Amygdala (tissue), 56 donors: ENCODE data around the gene DNAH1.

Source experiments
- DNase-seq, 56 donors: peaks; one replicate each; lab custom pipeline; 2025; lab: John Stamatoyannopoulos, UW

The DNAH1 gene

DNA sequence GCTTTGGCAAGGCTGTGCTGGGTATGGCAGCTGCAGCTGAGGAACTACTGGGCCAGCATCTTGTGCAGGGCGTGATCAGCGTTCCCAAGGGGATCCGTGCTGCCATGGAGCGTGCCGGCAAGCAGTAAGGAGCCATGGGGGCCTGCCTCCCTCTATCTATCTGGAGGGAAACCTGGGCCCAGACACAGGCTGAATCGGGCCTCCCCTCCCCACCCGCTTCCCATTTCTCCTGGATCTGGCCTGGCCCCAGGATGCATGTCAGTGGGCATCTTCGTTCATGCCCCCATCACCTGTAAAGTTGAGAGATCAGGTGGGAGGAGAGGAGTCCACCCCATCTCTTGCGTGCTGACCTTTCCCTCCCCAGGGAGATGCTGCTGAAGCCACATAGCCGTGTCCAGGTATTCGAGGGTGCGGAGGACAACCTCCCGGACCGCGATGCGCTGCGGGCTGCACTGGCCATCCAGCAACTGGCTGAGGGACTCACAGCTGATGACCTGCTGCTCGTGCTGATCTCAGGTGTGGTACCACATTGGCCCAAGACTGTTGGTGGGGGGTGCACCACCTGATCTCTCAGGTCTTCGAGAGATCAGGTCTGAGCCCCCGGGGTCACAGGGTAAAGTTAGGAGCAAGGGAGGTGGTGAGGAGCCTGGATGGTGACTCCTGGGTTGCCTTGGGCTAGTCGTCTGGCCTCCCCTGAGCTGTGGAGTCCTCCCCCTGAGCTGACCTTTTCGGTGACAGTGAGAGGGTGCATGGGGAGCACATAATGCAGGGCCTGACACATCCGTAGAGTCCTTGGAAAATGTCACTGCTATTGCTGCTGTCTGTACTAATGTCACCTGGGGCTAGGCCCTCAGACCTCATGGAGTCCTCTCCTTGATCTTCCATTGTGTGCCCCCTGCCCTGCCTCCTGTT, 25.3 kb upstream of the DNAH1 start:
- no peak for DNase-seq

DNA sequence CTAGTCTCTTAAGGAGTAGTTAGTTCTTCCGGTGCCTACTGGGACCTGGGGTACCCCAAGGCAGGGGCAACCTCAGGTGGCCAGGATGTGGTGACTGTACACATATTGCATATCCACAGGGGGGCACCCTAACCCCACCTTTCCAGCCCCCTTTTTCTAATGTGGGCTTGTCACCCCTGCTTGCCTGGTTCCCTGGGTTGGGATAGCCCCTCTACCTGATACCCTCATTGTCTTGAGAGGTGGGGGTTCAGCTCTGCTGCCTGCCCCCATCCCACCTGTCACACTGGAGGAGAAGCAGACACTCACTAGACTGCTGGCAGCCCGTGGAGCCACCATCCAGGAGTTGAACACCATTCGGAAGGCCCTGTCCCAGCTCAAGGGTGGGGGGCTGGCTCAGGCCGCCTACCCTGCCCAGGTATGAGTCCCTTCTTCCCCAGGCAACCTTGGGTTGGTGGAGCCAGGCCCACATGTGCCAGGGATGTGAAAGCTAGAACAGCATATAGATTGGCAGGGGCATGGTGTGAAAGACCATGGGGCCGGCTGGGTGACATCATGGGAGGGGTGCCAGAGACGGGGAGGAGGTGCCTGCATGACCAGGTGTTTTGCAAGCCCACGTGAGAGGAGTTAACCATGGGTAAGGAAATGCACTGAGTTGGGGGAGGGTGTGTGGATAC, 24.5 kb upstream of the DNAH1 start:
- DNase-seq: peak in 7 of 56 donors; percentile 3 to 35 (median 16)

DNA sequence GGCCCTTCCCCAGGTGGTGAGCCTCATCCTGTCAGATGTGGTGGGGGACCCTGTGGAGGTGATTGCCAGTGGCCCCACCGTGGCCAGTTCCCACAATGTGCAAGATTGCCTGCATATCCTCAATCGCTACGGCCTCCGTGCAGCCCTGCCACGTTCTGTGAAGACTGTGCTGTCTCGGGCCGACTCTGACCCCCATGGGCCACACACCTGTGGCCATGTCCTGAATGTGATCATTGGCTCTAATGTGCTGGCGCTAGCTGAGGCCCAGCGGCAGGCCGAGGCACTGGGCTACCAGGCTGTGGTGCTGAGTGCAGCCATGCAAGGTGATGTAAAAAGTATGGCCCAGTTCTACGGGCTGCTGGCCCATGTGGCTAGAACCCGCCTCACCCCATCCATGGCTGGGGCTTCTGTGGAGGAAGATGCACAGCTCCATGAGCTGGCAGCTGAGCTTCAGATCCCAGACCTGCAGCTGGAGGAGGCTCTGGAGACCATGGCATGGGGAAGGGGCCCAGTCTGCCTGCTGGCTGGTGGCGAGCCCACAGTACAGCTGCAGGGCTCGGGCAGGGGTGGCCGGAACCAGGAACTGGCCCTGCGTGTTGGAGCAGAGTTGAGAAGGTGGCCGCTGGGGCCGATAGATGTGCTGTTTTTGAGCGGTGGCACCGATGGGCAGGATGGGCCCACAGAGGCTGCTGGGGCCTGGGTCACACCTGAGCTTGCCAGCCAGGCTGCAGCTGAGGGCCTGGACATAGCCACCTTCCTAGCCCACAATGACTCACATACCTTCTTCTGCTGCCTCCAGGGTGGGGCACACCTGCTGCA, 23.7 kb upstream of the DNAH1 start:
- DNase-seq: no peak

DNA sequence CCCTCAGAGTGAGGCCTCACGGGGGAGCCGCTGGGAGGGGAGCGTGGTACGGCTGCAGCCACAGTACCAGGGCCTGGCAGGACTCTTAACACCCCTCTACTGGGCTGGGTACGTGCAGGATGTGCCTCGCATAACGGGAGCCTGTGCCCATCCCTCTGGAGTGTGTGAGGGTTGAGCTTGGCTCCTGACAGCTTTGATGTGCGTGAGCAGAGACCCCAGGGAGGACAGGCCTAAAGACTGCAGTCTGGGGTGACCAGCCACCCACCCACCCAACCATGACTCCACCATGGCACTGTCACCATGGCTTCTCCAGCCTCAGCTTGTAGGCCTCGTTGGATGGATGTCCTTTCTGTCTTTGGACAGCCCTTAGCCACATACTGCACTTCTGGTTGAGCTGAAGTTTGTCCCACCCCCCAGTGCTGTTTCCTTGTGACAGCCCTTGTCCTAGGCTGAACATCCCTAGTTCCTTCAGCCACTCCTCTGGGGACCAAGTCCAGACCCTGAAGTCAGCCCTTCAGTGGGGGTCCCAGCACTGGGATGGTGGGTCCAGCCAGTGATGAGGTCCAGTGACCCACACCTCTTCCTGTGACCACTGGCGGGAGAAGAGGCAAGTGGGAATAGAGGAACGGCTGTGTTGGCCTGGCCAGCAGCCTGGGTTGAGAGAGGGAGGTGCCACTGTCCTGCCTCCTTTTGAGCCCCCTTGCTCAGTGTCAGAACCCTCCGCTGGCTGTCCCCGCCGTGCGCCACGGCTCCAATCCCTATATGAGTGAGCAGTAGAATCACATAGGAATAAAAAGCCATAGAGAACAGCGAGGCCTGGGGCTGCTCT, 22.4 kb upstream of the DNAH1 start:
- no peak for DNase-seq

DNA sequence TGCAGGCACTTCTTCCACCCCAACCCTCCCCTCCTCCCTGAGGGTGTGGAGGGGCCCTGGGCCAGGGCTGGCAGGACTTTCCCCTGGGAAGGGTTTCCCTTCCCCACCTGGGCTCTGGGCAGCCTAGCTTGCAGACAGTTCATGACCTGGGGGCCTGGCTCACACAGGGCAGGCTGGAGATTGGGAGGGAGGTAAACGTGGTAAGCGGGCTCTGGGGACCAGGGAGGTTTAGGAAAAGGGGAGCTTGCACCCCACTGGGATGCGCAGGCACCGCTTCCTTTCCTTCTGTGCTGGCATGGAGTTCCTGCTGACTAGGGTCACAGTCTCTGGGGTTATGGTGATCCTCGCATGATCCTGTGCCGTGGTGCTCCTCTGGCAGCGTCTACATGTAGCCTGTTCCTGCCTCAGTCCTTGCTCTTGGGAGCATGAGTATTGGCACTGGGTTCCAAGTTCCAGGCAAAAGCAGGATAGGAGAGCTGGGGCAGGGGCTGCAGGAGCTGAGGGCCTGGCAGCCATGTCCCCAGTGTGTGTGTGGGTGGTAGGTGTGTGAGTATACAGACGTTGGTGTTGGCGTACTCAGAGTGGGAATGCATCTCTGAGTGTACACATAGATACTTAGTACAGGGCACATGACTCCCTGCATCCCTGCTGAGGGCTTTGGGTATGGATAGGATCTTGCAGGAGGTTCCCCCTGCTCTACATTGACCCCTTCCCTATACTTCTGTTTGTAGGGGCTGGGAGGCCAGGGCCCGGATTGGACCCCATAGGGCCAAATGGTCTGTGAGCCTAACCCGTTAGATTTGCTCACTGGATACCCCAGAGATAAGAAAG, 21.6 kb upstream of the DNAH1 start:
- DNase-seq: no peak

DNA sequence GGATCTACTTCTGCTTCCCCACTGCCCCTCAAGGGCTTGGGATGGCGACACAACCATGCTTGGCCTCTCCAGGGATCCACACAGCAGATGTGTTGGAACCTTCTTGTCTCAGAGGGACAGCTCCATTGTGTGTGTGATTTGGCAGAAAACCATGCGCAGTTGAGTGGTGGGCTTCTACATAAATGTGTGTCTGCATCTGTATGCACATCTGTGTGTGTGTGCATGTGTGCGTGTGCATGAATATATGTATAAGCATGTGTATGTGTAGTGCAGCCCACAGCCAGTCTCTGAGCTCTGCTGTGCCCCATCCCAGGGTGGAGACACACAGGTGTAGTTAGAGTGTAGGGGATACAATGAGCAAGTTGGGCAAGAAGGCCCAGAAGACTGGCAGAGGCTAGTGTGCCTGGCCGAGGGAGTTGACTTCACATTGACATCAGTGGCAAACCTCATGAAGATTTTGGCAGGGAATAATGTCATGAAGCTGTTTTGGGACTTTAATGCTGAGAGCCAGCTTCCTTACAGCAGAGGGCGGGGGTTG, 20.4 kb upstream of the DNAH1 start:
- no peak for DNase-seq

DNA sequence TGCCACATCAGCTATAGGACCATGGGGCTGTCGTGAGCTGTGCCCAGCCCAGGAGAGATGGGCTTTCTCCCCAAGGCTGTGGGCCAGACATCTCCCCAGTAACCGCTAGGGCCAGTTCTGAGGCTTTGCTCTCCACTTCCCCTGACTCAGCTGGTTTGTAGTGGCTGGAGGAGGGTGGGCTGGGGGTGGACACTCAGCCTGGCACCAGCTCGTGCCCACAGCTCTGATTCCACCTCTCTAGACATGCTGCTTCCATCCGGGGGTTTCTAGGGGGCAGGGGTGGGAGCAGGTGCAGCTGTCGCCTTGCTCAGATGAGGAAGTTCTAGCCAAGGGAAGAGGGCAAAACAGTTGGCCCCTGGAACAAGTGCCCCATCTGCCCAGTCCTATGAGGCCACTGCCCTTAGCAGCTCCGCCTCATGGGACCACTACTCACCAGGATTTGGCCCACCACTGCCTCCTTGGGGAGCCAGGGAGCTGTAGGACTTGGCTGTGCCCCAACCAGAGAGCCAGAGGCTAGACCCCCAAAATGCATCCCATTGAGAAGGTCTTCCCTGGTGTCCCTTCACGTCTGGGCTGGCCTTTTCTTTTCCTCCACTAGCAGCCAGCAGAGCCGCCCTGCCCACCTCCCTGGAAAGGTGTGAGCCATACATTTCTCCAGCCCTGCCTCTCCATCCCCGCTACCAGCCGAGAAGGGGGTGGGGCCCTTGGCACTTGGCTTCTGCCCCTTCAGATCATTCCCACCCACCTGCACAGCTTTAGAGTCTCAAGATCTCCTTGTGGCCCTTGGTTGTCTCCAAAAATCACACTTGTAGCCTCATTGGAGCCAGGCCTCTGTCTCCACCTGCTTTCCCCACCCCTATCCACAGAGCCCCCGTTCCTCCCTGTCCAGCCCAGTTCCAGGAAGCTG, 18.6 kb upstream of the DNAH1 start:
- no peak for DNase-seq

DNA sequence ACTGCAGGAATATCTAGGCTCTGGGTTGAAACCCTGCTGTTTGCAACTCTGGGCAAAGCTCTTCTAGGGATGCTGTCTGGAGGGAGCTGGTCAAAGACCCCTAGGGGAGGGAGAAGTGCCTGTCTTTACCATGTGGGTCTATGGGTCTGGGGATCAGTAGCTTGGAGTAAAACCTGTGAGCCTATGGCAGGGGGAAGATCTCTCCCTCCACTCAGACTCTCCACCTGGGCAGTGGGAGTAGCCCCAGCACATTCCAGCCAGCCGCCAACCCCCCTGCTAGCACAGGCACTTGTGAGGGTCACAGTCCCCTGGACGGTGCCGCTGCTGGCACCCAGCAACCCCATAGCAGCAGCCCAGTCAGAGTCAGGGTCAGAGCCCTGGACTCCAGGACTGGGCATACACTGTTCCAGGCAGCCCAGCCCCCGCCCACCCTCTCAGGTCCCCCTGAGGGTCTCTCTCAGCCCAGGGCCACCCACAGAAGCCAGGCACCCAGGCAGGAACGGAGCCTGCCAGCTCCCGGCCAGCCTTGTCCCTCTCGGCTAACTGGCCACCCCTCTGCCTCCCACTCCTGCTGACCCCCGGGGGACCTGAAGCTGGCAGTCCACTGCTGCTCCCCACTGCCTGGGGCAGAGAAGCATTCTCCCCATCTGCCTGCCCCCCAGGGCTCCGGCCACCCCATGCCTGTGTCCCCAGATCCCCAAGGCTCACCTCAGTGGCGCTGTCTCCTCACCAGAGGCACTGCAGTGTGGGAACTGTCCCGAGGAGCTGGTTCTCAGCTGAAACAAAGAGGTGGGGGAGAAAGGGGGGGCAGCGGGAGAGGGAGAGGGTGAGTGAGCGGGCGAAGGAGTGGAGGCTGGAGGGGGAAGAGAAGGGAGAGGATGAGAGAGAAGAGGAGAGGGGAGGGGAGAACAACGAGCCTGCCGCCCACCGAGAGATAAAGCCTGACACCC, 17.7 kb upstream of the DNAH1 start:
- peak in 1 of 56 donors; percentile 17 for DNase-seq

DNA sequence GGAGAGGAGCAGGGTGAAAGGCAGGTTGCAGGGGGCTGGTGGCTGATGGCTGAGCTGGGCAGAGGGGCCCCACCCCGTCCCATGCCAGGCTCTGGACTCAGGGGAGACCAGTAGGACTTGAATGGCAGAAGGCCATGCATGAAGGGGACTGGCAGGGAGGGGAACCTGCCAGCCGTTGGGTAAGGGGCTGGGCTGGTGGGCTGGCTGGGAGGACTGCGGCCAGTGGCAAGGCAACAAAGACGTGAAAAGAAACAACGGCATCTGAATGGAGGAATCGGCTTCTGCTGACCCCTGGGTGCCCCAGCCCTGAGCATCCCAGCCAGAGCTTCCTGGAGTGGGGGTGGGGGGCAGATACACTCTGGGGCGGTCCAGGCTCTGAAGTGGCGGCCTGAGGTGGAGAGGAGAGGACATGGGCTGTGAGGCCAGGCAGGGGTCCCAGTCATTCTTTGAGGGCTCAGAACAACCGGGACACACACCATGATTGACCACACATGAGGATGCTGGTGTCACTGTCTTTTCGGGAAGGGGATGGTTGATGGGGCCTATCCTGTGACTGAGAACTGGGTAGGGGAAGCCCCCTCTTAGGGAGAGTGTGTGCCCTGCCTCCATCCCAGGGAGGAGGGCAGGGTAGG, 16.8 kb upstream of the DNAH1 start:
- no peak for DNase-seq

DNA sequence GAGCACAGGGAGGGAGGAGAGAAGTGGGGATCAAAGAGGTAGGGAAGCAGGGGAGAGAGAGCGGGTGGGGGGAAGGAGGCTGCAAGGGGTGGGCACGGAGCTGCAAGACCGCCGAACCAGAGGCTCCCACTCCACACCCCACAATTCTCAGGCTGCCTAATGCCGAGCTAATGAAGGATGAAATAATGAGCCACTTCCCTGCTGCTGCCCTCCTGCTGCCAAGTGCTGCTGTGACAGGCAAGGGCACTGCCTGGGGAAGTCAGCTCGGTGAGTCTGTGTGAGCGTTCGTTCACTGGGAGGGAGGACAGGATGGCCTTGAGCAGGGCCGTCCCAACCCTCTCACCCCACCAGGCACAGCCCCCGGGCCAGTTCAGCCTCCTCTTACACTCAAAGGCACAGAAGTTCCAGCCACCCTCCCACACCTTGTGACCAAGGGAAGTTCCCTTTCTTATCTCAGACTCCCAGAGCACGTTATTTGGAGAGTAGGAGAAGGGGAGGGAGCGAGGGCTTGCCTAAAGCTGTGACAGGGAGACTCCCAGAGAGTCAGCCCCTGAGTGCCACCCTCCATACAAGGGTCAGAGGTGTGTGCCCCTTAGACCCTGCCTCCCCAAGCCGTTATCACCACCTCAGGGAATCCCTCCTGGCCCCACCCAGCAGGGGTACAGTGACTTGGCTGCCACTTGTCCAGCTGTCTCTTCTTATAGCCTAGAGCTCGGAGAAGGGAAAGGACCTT, 16.1 kb upstream of the DNAH1 start:
- peak in 2 of 56 donors; percentile 13 to 24 for DNase-seq

DNA sequence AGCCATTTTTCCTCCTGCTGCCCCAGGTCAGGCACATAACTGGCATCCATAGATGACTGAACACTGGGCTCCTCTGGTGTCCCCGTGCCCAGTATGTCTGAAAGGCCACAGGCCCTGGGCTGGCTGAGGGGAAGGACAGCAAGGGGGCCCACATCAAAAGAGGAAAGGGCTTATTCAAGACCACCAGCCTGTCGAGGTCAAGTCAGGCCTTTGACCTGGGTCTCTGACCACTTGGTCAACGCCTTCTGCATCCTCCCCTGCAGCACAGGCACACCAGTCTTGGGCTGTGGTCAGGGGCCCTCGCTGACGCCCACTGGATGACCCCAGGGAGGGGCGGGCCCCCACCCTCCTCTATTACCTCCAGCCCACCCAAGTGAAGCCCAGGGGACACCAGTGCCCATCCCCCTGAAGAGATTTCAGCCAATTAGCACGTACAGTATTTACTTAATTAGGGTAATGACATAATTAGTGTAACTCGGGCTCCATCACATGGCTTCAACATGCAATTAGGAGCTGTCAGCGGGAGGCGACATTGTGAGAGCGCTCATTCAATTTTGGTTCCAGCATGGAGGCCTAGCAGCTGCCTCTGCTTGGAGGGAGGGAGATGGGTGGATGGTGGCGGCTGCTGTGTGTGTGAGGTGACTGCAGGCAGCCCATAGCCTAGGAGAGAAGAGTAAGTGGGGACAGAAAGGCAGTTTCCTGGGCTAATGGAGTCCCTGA, 13.5 kb upstream of the DNAH1 start:
- no peak for DNase-seq

DNA sequence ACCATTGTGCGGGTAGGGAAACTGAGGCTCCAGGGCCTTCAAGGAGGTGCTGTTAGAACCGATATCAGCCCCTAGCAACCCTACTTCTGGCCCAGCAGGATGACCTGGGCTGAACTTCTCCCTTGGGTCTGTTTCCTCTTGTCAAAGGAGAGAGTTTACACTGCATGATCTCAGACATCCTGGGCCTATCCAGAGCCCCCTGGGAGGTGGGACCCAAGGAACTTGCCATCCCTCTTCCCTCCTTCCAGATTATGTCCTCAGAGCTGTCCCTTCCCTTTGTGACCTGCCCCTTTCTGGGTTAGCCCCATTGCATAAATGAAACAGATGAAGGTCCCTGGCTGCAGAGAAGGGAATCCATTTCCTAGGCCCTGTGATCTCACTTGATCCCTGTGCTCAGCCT, 12.3 kb upstream of the DNAH1 start:
- no peak for DNase-seq

DNA sequence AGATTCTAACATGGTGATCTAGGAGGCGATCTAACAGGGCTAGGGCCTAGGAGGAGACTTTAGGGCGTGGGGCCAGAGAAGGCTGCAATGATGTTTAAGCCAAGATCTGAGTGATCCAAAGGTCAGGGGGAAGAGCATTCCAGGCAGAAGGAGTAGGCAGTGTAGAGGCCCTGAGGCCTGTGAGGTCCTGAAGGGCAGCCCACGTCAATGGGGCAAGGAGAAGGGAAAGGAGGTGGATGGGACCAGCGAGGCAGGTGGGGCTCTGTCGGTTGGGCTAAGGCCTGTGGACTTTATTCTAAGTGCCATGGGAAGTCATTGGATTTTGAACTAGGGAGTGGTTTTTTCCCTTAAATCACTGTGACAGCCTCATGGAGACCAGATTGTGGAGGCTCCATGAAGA, 10.2 kb upstream of the DNAH1 start:
- no peak for DNase-seq

DNA sequence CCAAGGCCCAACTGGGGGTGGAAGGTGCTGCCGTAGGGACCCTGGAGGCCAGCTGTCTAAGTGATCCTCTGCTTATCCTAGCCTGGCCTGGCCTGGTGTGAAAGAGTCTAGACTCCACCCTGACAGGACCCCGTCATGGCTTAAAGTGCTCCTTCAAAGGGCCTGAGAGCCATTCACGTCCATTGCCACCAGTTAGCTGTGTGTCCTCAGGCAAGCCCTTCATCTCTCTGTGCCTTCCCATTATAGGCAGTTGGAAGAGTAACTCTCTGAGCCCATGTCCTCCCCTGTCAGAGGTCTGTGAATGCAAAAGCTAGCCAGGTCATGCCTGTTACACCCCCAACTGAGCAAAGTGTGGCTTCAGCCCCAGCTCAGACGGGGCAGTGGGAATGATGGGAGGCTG, 9.1 kb upstream of the DNAH1 start:
- no peak for DNase-seq

DNA sequence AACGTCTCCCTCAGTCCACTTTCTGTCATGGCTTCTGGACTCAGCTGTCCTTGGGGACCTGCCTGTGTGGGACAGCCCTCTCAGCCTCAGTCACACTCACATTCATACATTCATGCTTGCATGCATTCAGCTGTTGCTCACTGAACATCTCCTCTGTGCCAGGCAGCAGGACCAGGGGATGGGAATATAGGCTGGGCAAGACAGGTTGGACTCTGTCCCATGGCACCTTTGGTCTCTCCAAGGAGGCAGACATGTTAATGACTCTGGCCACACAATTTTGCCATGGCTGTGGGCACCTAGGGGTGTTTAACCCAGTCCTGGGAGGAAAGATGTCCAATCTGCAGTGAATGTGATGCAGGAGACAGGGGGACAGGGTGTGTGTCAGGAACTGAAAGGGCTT, 7.8 kb upstream of the DNAH1 start:
- no peak for DNase-seq
